ENCODE results near the gene ARSG.

ARSG gene

DNA sequence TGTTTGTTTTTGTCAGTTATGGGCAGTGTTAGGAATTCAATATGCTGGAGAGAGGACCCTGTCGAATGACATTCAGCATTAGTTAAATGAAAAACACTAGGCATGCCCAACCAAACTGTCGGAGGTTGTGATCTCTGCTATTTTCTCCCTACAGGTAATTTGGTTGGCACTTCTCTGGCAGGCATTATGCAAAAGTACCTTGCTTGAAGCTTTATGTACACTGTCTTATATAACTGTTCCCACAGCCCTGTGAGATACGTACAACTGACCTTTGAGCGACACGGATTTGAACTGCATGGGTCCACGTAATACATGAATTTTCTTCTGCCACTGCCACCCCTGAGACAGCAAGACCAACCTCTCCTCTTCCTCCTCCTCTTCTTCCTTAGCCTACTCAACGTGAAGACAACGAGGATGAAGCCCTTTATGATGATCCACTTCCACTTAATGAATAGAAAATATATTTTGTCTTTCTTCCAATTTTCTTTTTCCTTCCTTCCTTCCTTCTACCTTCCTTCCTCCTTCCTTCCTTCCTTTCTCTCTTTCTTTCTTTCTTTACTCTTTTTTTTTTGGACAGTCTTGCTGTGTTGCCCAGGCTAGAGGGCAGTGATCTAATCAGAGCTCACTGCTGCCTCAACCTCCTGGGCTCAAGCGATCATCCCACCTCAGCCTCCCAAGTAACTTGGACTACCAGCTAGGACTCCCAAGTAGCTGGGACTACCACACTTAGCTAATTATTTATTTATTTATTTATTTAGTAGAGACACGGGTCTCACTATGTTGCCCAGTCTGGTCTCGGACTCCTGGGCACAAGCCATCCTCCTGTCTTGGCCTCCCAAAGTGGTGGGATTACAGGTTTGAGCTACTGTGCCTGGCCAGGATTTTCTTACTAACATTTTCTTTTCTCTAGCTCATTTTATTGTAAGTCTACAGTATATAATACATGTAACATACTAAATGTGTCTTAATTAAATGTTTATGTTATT lies 88.7 kb downstream of the ARSG start:
- DNase-seq = no peak

DNA sequence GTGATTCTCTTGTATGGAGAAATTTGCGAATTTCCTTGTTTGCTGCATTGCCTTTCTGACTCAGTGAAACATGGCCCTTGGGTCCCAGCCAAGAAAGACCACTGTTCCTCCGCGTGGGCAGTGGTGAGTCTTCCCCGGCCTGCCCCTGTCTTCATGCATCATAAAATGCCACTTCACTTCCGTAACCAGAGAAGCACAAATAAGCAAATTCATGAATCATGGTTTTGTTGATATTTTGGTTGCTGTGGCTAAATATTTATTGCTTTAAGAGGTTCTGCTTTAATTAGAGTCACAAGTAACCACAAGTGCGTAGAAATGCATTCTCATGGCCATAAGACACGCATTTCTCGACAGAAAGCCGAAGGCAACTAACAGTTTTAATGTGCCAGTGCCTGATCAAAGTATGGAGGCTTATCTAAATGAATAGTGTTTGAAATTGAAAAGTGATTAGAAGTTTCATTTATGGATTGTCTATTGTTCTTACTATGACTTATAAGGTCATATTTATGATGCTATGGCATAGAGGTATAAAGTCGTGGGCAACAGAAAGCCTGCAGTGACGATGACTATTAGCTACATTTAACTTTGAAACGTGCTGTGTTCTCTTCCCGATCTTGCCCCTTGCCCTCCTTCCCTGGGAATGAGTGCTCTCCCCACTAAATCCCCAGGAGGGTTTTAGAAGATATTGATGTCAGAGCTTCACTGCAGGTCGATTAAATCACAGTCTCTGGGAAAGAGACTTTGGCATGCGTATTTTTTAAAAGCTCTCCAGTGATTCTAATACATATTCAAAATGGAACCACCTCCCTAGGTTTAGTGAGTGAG lies 90.0 kb downstream of the ARSG start:
- DNase-seq = no peak

DNA sequence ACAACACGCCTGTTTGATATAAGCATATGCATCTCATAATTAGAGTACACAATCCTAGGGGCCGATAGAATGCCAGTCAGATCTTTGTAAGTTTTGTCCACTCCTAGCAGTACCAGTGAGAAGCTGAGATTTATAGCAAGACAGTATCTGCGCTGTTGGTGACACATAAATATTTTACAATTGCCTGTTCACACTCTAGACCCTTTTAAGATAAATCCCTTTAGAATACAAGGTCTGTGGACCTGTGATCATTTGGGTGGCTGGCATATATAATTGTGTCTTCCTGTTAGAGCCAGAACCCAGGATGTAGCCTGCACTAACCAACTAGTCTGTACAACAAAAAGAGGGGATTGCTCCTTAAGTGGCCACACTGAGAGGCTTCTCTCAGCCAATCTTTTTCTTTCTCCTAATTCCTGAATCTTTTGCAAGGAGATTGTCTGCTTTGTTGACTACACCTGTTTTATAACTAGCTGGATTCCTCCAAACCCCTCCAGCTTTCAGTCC lies 91.3 kb downstream of the ARSG start:
- no peak for DNase-seq

DNA sequence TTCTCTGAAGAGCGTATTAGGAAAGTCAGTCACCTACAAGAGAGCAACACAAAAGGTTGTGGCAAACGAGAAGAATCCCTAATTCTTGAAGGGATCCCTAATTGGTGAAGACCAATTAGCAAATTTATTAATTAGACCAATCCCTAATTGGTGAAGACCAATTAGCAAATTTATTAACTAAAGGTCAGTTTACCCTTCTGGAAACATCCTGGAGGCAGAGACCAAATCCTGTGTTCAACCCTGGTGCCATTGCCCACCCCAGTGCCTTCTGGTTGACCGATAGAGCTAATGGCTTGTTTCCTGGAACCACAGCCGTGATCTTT lies 91.8 kb downstream of the ARSG start:
- no peak for DNase-seq

DNA sequence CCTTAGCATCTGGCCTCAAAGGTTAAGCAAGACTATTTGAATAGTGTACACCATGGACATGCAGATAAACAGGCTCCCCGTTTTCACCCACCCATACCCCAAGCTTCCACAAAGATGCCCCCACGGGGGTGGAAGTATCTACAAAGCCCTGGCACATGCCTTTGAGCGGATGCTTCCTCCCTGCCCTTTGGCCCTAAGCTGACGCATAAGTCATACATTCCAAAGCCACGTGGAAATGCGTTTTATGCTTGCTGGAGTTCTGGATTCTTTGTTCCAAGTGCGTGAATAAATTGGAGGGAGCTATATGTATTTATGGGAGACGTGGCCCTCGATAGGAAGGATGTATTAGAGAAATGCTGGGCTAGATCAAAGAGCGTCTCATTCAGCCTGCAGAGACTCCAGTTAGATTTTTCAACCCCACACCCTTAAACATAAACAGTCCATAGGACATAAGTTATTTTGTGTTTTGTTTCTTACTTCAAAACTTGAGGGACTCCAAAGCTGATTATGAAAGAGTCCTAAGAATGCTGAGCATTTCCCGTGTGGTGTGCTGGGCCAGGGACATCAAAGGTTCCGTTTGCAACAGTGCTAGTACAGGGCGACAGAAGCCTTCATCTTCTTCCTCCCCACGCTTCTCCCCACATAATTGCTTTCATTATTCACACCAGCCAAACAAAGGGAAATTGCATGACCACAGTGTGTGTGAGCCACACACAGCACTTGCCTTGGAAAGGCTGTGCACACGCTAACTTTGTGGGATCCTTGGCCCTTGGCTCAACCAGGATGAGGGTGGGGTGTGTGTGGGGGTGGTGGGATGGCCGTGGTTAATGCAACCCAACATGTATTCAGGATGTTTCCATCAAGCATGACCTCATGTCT lies 92.4 kb downstream of the ARSG start:
- peak; percentile 33 for DNase-seq

DNA sequence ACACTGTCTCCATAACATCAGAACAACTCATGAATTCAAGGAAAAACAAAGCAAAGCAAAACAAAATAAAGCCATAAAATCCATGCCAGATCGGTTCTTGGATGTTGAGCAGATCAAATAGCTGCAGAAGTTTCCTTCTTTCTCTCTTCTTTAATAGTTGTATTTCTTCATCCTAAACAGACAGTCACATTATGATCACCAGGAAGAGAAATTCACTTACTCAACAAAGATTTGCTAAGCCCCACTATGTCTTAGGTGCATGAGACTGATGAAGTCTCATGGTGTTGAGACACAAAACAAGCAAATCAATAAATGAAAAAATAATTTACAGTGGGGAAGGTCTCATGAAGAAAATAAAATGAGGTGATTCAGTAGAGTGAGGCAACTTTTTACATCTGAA lies 93.2 kb downstream of the ARSG start:
- DNase-seq = no peak

DNA sequence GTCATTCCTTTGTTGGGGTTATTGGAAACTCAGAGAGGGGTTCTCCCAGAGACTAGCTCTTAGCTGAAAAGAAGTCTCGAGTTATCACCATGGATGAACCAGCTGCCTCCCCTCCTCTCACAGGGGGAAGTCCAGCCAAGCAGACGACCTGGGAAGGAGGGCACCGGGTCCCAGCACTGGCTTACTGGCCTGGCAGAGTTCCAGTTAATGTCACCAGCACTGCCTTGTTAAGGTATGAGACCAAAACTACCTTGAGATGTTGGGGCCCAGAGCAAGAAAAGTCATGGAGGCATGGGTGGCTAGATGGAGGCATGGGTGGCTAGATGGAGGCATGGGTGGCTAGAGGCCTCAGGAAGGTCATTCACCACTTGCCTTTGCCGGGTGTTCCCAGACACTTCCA lies 93.6 kb downstream of the ARSG start:
- DNase-seq = no peak

DNA sequence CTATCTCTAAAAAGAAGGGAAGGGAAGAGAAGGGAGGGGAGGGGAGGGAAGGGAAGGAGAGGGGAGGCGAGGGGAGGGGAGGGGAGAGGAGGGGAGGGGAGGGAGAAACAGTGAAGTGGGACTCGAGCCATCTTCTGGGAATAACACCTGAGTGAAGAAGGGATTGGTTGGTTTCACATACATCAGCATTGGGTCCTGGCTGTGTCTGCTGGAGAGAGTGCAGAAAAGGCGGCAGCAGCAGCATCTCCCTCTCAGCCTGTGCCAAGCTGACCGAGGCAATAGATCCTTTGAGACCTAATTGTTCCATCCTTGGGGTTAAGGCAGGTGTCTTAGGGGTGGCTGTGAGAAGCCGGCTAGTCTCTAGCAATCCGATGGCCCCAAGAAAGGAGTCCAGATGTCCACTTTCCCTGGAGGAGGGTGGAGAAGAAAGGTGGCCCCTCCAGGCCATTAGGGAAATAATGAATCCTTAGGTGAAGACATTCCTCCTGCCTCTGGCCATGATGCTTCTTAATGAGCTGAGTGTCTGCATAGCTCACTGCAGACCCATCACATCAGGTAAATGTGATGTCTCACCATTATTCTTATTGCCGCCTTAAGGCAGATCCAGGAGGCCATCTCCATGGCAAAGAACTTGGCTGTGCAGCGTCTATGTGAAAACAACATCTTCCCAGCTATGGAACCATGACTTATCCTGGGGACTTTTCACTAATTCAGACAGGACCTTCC lies 94.4 kb downstream of the ARSG start:
- no peak for DNase-seq

DNA sequence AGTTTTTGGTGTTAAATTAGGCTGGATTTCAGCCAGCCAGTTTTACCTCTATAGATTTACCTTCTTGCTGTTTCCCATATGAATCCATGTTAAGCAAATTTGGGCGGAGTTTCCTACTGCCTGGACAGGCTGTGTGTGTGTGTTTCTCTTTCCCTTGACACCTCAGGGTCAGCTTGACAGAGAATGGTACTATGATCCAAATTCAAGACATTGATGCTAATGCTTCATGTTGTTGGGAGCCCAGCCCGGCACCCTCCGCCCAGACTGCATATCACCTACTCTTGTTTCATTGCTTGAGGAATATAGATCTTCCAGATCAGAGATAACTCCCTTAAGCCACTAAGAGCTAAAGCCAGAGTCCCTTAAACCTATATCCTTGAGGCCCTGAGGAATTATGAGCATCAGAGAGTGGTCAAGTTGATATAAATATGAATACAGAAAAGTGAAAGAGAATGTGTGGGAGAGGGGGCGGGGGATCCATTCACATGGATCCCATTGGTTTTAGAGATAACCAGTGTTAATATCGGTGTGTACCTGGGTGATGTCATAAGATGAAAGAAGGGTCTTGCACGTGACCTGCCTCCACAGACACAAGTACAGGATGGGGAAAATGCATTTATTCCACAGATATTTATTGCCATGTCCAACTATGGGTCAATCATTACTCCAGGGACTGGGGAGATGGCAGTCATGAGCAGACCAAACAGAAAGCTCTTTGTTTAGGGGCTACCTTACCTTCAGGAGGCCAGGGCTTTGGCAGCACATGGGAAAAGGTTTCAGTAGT lies 96.3 kb downstream of the ARSG start:
- DNase-seq = no peak

DNA sequence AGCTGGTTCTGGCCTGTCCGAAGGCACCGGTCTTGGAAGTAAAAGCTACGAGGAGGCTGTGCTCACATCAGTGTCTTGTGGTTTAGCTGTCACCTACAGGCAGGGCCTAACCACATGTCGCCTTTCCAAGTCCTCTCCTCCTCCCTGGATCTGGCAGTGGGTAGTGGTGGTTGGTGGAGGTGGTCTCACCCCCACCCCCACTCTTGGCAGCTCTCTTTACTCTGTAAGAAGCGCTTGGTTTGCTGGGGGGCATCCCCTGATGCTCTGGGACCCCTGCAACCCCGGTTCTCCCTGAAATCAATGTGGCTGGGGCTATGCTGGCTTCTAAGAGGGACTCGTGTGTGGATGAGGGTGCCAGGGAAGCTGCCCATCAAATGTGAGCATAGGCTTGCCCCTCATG lies 97.7 kb downstream of the ARSG start:
- no peak for DNase-seq

DNA sequence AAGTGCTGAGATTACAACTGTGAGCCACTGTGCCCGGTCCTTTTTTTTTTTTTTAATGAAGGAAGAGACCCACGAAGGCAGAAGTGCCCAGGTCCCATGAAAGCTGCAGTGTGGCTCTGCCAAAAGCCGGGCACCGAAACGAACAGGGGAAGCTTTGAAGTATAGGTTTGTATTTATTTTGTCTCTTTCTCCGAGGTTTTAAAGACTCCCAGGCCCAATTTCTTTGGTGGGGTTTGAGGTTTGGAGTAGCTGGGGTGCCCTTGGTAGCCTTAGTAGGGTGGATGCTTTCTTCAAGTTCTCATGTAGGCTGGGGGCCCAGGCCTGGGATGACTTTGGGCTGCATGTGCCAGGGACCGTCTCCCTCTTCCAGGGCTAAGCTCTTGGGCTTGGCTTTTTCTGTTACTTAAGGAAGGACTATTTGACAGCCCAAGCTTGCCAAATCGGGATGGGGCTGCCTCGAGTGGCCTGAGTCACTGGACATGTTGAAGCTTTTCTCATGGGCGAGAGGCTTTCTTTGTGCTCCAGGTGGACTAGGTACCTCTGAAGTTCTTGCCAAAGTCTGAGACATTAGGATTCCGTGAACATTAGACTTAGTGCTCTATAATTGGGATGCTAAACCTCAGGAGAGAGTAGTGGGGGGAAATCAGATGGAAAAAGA lies 99.7 kb downstream of the ARSG start:
- no peak for DNase-seq

DNA sequence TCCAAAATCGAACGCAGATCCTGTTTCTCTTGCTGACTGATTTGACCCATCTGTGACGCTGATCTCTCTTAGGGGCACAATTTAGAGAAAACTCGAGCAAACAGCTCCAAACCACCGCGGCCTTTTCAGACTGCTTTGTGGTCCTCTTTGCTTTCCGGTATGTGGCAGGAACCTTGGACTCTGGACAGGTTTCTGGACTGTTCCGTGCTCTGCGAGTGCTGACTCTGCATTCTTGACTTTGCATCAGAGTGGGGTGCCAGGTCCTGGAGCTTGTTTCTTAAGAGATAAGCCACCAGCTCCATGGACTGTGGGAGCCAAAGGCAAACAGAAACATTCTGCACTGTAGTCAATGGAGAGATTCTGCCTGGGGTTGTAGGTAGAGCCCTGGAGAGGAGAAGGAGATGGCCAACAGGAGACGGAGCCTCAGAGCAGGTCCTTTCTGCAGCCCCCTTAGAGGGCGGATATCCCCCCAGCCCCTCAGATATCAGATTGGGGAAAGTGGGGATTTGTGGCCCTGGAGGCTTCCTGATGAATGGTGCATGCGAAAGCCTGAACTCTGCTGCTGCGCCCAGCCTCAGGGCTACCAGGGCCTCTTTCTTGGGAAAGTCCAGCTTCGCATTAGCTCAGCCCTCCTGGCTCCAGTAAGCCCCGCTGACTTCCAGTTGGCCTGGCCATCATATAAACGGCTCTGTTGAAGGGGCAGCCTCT lies 100.4 kb downstream of the ARSG start:
- no peak for DNase-seq

DNA sequence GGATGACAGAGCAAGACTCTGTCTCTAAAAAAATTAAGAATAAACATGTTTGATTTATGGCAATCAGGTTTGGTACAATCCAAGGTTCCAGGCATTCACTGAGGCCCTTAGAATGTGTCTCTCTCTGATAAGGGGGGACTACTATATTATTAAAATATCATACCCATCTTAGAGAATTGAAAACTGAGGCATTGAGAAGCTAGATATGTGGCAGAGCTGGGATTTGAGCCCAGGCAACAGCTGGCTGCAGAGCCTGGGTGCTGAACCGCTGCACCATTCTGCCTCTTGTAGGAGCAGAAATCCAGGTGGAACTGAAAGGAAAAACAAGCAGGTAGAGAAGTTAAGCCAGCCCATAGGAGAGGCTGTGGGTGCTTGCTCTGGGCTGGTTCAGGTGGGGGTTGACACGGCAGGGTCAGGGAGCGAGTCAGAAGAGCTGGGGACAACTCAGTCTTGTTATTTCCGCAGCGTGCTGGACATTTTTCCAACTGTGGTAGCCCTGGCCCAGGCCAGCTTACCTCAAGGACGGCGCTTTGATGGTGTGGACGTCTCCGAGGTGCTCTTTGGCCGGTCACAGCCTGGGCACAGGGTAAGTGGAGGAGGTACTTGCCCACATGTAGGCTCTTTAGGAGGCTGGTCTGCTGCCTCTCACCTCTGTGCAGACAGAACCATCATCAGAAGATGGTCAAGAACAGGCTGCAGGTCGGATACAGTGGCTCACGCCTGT lies 103.5 kb downstream of the ARSG start:
- DNase-seq = no peak

DNA sequence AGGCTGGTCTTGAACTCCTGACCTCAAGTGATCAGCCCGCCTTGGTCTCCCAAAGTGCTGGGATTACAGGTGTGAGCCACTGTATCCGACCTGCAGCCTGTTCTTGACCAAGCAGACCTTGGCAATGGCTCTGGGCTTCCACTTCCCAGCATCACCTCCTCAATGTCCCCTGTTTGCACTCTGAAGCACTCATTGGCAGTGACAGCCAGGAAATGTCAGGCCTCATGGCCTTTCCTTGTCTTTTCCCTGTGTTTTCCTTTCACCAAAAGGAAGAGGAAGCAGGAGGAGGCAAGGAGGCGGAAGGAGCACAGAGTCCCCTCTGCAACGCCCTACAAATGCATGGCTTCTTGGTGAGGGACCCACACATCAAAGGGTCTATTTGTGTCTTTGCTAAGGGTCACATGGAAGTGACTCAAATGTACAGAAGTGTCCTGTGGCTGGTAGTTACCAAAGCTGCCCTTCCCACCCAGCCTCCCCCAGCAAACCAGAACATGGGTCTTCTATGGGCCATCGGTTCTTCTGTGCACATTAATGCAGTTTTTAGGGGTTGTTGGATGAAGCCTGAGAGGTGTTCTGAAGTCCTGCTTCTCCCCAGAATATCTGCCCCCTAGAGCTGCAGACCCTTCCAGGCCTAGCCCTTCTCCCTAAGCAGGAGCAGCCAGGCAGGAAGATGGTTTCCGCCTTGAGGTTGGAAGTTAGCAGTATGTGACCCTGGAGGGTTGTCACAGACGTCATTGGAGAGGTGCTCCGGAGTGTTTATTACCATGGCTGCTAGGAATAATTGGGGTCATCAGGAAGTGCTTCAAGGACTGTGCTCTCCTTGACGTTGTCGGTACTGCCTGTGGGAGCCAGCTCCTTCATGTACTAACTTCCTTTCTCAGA lies 105.2 kb downstream of the ARSG start:
- no peak for DNase-seq

DNA sequence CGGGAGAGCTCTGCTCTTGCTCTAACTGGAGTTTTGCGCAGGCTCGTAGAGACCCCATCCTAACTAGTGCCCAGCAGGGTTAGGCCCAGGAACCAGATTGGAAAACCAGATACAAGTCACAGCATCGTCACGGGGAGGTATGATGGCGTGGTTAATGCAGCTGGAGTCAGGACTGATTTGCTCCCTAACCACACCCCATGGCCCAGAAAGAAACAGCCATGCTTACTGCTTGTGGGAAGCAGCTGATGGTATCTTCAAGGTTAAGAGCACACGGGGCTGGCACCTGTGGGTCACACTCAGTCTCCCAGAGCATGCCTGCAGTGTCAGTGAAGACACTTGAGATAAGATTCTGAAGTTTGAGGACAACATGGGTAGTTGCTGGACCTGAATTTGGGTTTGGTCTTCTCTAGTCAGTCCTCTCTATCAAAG lies 105.8 kb downstream of the ARSG start:
- DNase-seq = no peak

DNA sequence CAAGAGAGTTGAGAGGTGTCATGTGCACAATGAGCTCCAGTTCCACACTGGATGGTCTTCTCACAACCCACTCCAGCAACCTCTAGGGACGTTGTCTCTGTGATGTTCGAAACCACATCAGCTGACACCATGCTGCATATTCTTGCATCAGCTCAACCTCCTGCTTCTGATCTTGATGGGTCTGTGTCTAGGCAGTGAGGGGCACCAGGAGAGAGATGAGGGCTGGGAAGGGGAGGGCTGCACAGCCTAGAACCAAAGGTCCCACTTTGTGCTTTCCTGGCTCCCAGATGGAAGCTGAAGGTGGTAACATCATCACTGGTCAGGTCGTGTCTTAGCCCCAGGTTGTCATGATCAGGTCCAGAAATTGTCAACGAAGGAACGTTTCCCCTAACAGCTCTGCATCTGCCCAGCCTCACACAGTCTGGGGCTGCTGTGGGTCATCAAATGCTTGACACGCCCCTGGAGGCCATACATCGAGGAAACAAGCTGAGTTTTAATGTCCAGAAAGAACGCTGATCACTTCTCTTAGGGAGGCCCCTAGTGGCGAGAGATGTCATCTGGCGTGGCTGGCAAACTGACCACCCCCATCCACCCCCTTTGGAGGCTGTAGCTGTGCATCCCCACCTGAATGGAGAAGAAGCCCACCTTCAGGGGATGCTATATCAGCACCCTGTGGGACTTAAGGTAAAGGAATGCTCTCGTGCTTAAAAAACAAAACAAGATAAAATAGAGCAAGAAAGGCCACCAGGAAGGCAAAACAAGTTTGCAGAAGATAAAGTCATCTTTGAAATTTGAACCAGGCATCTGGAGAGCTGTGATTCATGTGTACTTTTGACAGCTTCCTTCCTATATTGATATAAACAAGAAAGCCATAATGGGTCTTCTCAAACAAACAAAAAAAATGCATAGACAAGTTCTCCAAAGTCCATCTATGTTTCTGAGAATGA lies 107.7 kb downstream of the ARSG start:
- peak; percentile 44 for DNase-seq

Measured in CD4-positive, alpha-beta T cell treated with Interleukin-10 for 1 hour (primary cell).